Hematopoietic multipotent progenitor cell treated with erythropoietin and hydrocortisone succinate and interleukin-3 and kit ligand, for 4 days (in vitro differentiated cells): Measurements from ENCODE around the gene DGCR6.
"Not testable (repeated sequence)": the region's sequence is repeated elsewhere in the genome, so short reads cannot be mapped to it uniquely, and the experiment has no call there.

ENCODE experiments used
- DNase-seq: peaks from one replicate; pipeline ENCODE4 v3.0.0-alpha.2; 2015

DGCR6 gene

DNA sequence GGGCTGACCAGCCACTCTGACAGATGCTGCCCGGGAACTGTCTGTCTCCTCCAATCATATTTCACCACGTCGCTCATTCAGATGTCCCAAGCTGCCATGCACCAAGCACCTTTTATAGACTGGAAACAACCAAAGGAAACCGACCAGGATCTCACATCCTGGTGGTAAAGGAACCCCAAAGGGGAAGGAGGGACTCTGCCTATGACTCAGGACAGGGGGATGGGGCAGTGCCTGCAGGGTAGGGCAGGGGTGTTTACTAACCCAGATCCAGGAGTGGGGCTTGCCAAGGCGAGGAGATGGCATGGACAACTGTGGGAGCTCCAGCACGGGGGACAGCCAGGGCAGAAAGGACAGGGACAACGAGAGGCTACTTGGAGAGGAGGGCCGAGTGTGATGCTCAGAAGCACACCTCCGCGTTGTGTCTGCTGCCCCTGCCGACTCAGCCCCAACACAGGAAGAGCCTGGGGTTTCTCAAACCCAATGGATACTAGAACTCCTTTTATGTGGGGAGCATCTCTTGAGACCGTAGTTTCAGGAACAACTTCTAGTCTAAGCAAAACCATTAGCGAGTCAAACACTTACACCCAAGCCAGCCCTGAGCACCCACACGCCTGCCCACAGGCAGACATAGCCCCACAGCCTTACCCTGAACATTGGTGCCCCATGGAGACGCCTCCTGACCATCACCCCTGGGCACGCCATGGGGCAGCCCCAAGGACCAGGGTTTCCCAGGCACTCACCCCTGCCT, 26.0 kb downstream of the DGCR6 start:
- no peak for DNase-seq

- no peak for DNase-seq
Measured at GRCh38 chr22:18933914-18934313, 27.8 kb downstream of the DGCR6 start.

- not testable (repeated sequence) for DNase-seq
Measured at GRCh38 chr22:18934688-18935087, 28.6 kb downstream of the DGCR6 start.

- DNase-seq = no peak
Measured at GRCh38 chr22:18935889-18936529, 29.9 kb downstream of the DGCR6 start, which contains the start of gene PRODH. Gene PRODH, minus strand, starts transcription at chr22:18936293. Its CDS starts 6 bp downstream, at chr22:18936287.

DNA sequence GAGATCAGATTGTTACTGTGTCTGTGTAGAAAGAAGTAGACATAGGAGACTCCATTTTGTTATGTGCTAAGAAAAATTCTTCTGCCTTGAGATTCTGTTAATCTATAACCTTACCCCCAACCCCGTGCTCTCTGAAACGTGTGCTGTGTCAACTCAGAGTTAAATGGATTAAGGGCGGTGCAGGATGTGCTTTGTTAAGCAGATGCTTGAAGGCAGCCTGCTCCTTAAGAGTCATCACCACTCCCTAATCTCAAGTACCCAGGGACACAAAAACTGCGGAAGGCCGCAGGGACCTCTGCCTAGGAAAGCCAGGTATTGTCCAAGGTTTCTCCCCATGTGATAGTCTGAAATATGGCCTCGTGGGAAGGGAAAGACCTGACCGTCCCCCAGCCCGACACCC, 32.6 kb downstream of the DGCR6 start:
- not testable (repeated sequence) for DNase-seq

DNA sequence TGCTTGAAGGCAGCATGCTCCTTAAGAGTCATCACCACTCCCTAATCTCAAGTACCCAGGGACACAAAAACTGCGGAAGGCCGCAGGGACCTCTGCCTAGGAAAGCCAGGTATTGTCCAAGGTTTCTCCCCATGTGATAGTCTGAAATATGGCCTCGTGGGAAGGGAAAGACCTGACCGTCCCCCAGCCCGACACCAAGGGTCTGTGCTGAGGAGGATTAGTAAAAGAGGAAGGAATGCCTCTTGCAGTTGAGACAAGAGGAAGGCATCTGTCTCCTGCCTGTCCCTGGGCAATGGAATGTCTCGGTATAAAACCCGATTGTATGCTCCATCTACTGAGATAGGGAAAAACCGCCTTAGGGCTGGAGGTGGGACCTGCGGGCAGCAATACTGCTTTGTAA, 41.0 kb downstream of the DGCR6 start:
- DNase-seq = not testable (repeated sequence)

DNA sequence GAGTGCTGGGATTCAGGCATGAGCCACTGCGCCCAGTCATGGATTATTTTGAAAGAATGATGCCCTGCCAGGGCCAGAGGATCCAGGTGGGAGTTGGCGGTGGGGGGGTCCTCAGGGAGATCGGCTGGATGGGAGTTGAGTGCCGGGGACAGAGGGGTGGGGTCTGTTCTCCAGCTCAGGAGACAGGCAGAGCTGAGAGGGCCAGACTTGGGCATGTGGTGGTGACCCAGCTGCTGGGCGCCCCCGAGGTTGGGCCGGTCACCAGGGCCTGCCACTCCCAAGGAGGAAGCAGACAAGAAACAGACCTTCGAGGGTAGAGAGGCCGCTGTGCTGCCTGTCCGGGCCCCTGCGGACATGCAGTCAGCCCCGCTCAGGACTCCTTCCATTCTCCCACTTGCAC, 41.8 kb downstream of the DGCR6 start:
- no peak for DNase-seq

- no peak for DNase-seq
Measured at GRCh38 chr22:18950141-18950540, 44.0 kb downstream of the DGCR6 start.

GRCh38 chr22:18952022-18952421, 45.9 kb downstream of the DGCR6 start:
- DNase-seq = no peak

DNA sequence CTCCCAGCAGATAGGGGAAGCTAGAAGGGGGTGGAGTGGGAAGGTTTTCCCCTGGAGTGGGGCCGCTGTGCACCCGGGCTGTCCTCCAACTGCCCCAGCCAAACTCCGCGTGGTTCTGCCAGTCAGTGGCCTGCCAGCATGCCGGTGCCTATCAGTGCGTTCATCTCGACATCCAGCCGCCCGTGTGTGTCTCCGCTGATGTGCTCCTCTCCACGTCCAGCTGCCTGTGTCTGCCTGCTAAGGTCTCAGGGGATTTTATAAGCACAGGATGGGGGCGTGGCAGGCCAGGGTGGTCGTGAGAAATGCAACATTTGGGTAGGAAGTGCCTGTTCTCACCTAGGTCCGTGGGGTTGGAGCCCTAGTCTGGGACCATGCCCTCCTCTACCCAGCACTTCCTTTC, 47.0 kb downstream of the DGCR6 start:
- not testable (repeated sequence) for DNase-seq

DNA sequence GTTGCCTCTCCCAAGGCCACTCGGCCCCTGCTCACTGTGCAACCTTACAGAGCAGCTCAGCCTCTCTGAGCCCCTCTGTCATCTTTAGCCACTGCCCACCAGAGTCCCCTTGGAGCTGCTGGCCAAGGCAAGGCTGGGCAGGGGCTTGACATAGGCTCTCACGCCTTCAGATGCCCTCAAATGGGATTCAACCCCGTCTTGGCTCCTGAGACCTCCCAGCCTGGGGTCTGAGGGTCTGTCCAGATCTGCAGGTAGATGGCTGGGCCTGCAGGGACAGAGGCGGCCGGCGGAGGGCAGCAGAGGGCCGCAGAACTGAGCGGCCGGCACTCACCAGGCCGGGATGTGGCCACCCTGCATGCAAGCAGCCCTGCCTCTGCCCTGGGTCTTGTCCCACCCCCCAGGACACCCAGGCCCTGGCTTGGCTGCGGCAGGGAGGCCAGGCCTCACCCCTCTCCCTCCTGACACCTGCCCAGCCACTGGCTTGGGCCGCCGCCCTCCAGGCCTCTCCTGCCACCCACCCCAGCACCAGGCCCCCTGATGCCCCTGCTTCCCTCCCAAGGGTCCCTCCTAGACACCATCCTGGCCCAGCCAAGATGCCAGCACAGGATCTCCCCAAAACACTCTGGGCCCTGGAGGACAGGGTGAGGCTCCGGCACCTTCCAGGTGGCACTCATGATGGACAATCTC, 48.3 kb downstream of the DGCR6 start:
- peak; percentile 70 for DNase-seq

DNA sequence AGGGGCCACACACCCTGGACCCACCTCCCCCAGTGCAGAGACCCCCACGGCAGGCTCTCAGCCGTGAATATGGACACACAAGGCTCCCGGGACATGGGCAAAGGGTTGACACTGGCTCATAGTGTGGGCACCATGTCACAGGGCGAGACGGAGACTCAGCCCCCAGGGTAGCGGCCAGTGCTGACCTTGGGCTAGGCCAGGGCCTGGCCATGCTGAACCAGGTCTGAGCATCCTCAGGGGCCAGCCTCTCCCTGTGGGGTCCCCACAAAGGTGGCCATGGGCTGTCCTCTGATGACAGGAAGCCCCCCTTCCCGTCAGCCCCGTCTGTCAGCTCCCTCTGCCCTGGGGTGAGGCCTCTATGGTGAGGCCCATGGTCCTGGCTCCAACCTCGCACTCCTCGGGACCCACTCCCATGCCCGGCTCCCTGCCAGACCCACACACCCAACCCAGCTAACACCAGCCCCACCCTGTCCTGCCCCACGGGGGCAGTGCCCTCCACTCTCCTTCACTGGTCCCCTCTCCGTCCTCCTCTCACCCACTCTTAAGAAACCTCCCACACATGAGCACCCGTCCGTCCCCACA, 49.0 kb downstream of the DGCR6 start:
- no peak for DNase-seq

DNA sequence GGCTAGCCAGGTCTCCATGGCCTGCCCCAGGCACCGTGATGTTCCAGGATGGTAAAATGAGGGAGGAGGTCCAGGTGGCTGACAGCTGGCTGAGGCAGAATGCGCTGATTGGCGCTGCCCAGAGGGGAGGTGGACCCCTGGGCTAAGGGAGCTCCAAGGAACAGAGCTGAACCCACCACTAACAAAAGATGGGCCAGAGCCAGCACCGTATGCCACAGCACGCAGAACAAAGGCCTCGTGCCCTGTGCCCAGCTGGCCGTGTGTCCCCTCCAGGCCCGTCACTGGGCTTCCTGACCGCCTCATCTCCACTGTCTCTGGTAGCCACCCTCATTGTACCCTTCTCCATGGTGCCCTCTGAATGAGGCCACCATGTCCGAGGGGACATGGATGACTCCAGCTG, 49.6 kb downstream of the DGCR6 start:
- no peak for DNase-seq

GRCh38 chr22:18956121-18956895, 50.2 kb downstream of the DGCR6 start:
- not testable (repeated sequence) for DNase-seq

- DNase-seq = not testable (repeated sequence)
Measured at GRCh38 chr22:18956956-18957355, 50.8 kb downstream of the DGCR6 start.

DNA sequence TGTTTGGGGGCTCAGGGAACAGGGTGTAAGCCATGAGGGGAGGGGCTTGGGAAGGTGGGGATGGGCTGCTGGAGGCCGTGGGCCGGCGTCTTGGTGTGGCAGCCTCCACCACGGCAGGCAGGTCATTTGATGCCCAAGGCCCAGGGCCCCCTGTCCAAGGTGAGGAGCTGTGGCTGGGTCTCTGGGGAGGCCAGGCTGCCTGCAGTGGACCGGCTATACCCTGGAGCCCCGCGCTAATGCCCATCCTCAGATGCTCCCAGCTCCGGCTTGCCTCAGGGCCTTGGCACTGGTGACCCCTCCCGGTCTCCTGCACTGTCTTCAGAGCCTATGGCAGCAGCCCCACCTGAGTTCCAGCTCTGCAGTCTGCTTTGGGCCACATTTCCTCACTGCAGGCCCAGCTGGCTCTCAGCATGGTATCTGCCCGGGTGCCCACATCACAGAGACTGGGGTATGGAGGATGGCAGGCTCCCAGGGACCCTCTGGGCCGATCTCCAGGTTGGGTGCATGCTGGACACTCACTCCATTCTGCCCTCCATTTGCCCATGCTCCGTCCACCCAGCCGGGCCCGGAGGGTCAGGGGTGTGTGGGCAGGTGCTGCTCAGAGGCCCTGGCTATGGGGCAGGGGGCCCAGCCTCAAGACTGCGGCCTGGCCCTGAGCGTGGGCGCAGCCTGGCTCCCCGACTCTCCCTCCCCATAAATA, 51.7 kb downstream of the DGCR6 start:
- DNase-seq = not testable (repeated sequence)

- not testable (repeated sequence) for DNase-seq
Measured at GRCh38 chr22:18958321-18958705, 52.2 kb downstream of the DGCR6 start.

GRCh38 chr22:18958738-18959137, 52.6 kb downstream of the DGCR6 start:
- not testable (repeated sequence) for DNase-seq

- DNase-seq = not testable (repeated sequence)
Measured at GRCh38 chr22:18959266-18959665, 53.1 kb downstream of the DGCR6 start.

- DNase-seq = not testable (repeated sequence)
Measured at GRCh38 chr22:18959741-18960140, 53.6 kb downstream of the DGCR6 start.

GRCh38 chr22:18960166-18960820, 54.2 kb downstream of the DGCR6 start:
- DNase-seq = not testable (repeated sequence)
